Activated CD4-positive, alpha-beta memory T cell treated with anti-CD3 and anti-CD28 coated beads, Interleukin-2, amount 10 ng/mL, durations not matched to agents 7 days and 5 days (primary cell): ENCODE data around the gene PSME1. TPM values are rescaled to one million over a fixed set of nuclear protein-coding genes. Genes with fewer than 3 reads are reported as not detected.
"Not testable (repeated sequence)": the region's sequence is repeated elsewhere in the genome, so short reads cannot be mapped to it uniquely, and the experiment has no call there.

Source experiments
- CTCF ChIA-PET: fragments of 350-600 bp; sonication (Branson Sonifier 250); formaldehyde crosslinking; loops from one replicate; lab custom pipeline; 2021; ENCODE audit warnings: antibody characterized with exemption, inconsistent platforms; lab: Charles Lee
- POLR2A ChIA-PET: fragments of 350-600 bp; sonication (Branson Sonifier 250); formaldehyde crosslinking; loops from one replicate; lab custom pipeline; 2021; ENCODE audit warnings: antibody characterized with exemption; lab: Charles Lee
- DNase-seq: peaks from one replicate; pipeline ENCODE4 v3.0.0-alpha.2; 2020
- H3K27ac Mint-ChIP-seq: one replicate; pipeline ENCODE4 v1.8.0; 2021; ENCODE audit warnings: mild to moderate bottlenecking, mixed read lengths
- H3K27me3 Mint-ChIP-seq: one replicate; pipeline ENCODE4 v1.8.0; 2021; ENCODE audit warnings: mixed read lengths
- H3K36me3 Mint-ChIP-seq: one replicate; pipeline ENCODE4 v1.8.0; 2021; ENCODE audit warnings: low read depth, mixed read lengths
- H3K4me1 Mint-ChIP-seq: one replicate; pipeline ENCODE4 v1.8.0; 2021; ENCODE audit warnings: mixed read lengths
- H3K4me3 Mint-ChIP-seq: one replicate; pipeline ENCODE4 v1.8.0; 2021; ENCODE audit warnings: mild to moderate bottlenecking, mixed read lengths
- H3K9me3 Mint-ChIP-seq: one replicate; pipeline ENCODE4 v1.8.0; 2021; ENCODE audit warnings: mixed read lengths
- total RNA-seq, 2 experiments: library from RNA; stranded (reverse); gene quantifications; one replicate each; pipeline ENCODE4 v1.2.3, GENCODE V29; 2021

PSME1 gene
- total RNA-seq, 2 experiments from 2014 or later = 391 to 397 TPM

- no peaks in the 10 kb centered on the region for H3K27me3 Mint-ChIP-seq
- H3K9me3 Mint-ChIP-seq = no peaks in the 10 kb centered on the region
- peak; percentile 69 for DNase-seq
- peaks cover 37% of the 10 kb centered on the region for H3K4me1 Mint-ChIP-seq
- H3K4me3 Mint-ChIP-seq = peak overlapping the region; percentile 100
- H3K27ac Mint-ChIP-seq = peak overlapping the region; percentile 96
- ChIA-PET POLR2A (interaction anchor here (0.6 to 10.0 kb wide), 23 partner anchors 10 to 528 kb away, joined by 3 to 149 read pairs (median 7); partner anchors contain the start of genes AP1G2, CARMIL3, CHMP4A and DCAF11), CTCF (interaction anchor here (0.7 to 12.0 kb wide), 13 partner anchors 11 to 336 kb away, joined by 3 to 254 read pairs (median 6); partner anchors contain the start of genes CHMP4A, DCAF11, EMC9 and IRF9)
- H3K36me3 Mint-ChIP-seq = peaks cover 44% of the 10 kb centered on the region
Observed at GRCh38 chr14:24095271-24096068, 40.5 kb upstream of the PSME1 start.

- no peaks in the 10 kb centered on the region for H3K9me3 Mint-ChIP-seq
- peaks cover 52% of the 10 kb centered on the region for H3K36me3 Mint-ChIP-seq
- H3K4me3 Mint-ChIP-seq = peak overlapping the region; percentile 46
- H3K4me1 Mint-ChIP-seq = peaks cover 35% of the 10 kb centered on the region
- ChIA-PET CTCF (interaction anchor here (1.2 to 12.0 kb wide), 6 partner anchors 10 to 200 kb away, joined by 3 to 254 read pairs (median 60); partner anchors contain the start of genes DCAF11 and NRL), POLR2A (interaction anchor here (2.9 to 10.0 kb wide), 6 partner anchors 11 to 64 kb away, joined by 12 to 149 read pairs (median 78); partner anchors contain the start of genes DCAF11, EMC9, IRF9 and NRL)
- no peaks in the 10 kb centered on the region for H3K27me3 Mint-ChIP-seq
- peak overlapping the region; percentile 62 for H3K27ac Mint-ChIP-seq
- DNase-seq = no peak
Observed at GRCh38 chr14:24096545-24097181, 39.3 kb upstream of the PSME1 start.

GRCh38 chr14:24098229-24098926, 37.6 kb upstream of the PSME1 start:
- CTCF ChIA-PET = interaction anchor here (1.9 to 12.0 kb wide), 2 partner anchors 8 to 40 kb away, joined by 7 to 254 read pairs; no protein-coding TSS in a partner anchor
- H3K27me3 Mint-ChIP-seq = no peaks in the 10 kb centered on the region
- H3K36me3 Mint-ChIP-seq = peaks cover 65% of the 10 kb centered on the region

GRCh38 chr14:24098927-24099813, 36.8 kb upstream of the PSME1 start:
- Mint-ChIP-seq H3K4me1 (peaks cover 18% of the 10 kb centered on the region), H3K27ac (peak overlapping the region; percentile 3), H3K4me3 (no peak overlapping the region), H3K9me3 (no peaks in the 10 kb centered on the region), H3K36me3 (peaks cover 72% of the 10 kb centered on the region), H3K27me3 (no peaks in the 10 kb centered on the region)
- POLR2A ChIA-PET = interaction anchor here (0.6 to 10.0 kb wide), 3 partner anchors 8 to 58 kb away, joined by 3 to 149 read pairs (median 145); partner anchors contain the start of genes DCAF11 and NRL
- CTCF ChIA-PET = interaction anchor here (1.9 to 12.0 kb wide), 2 partner anchors 7 to 41 kb away, joined by 7 to 254 read pairs; no protein-coding TSS in a partner anchor
- DNase-seq = no peak

More at GRCh38 chr14:24098229-24098926, 37.6 kb upstream of the PSME1 start:
- no peak overlapping the region for H3K4me3 Mint-ChIP-seq
- H3K9me3 Mint-ChIP-seq = no peaks in the 10 kb centered on the region
- H3K4me1 Mint-ChIP-seq = peaks cover 22% of the 10 kb centered on the region
- POLR2A ChIA-PET = interaction anchor here (0.6 to 10.0 kb wide), 4 partner anchors 9 to 58 kb away, joined by 3 to 149 read pairs (median 75); partner anchors contain the start of genes DCAF11 and NRL
- no peak for DNase-seq
- H3K27ac Mint-ChIP-seq = no peak overlapping the region

GRCh38 chr14:24100197-24100981, 35.6 kb upstream of the PSME1 start:
- Mint-ChIP-seq H3K9me3 (no peaks in the 10 kb centered on the region), H3K27me3 (no peaks in the 10 kb centered on the region), H3K27ac (no peak overlapping the region), H3K4me3 (no peak overlapping the region), H3K36me3 (peaks cover 75% of the 10 kb centered on the region), H3K4me1 (peaks cover 17% of the 10 kb centered on the region)
- POLR2A ChIA-PET = interaction anchor here (0.6 to 1.5 kb wide), 2 partner anchors 8 to 61 kb away, joined by 3 to 4 read pairs; partner anchors contain the start of gene IRF9
- DNase-seq = no peak
- CTCF ChIA-PET = interaction anchor here (1.5 kb wide), 1 partner anchor 9 kb away, joined by 3 read pairs; no protein-coding TSS in a partner anchor

- H3K36me3 Mint-ChIP-seq = peaks cover 70% of the 10 kb centered on the region
- ChIA-PET POLR2A (interaction anchor here (1.5 to 2.8 kb wide), 2 partner anchors 13 to 60 kb away, joined by 4 to 15 read pairs; partner anchors contain the start of genes DCAF11, IRF9 and NRL), CTCF (interaction anchor here (1.5 kb wide), 1 partner anchor 10 kb away, joined by 3 read pairs; no protein-coding TSS in a partner anchor)
- no peak overlapping the region for H3K4me3 Mint-ChIP-seq
- no peak overlapping the region for H3K27ac Mint-ChIP-seq
- H3K9me3 Mint-ChIP-seq = no peaks in the 10 kb centered on the region
- no peaks in the 10 kb centered on the region for H3K27me3 Mint-ChIP-seq
- peaks cover 15% of the 10 kb centered on the region for H3K4me1 Mint-ChIP-seq
- DNase-seq = no peak
Observed at GRCh38 chr14:24100982-24101494, 35.0 kb upstream of the PSME1 start.

- H3K4me3 Mint-ChIP-seq = no peak overlapping the region
- peaks cover 62% of the 10 kb centered on the region for H3K36me3 Mint-ChIP-seq
- no peaks in the 10 kb centered on the region for H3K9me3 Mint-ChIP-seq
- H3K27ac Mint-ChIP-seq = no peak overlapping the region
- no peaks in the 10 kb centered on the region for H3K27me3 Mint-ChIP-seq
- no peak for DNase-seq
- CTCF ChIA-PET = interaction anchor here (0.7 to 9.8 kb wide), 3 partner anchors 9 to 17 kb away, joined by 3 to 254 read pairs (median 3); partner anchors contain the start of gene PCK2
- POLR2A ChIA-PET = interaction anchor here (1.0 to 2.8 kb wide), 4 partner anchors 12 to 59 kb away, joined by 3 to 15 read pairs (median 4); partner anchors contain the start of genes DCAF11, IRF9, NRL and PSME2
- H3K4me1 Mint-ChIP-seq = peaks cover 18% of the 10 kb centered on the region
Observed at GRCh38 chr14:24102357-24103048, 33.5 kb upstream of the PSME1 start.

- peaks cover 56% of the 10 kb centered on the region for H3K36me3 Mint-ChIP-seq
- CTCF ChIA-PET = interaction anchor here (9.8 kb wide), 1 partner anchor 10 kb away, joined by 254 read pairs; the partner anchor contains the start of gene PCK2
- H3K4me1 Mint-ChIP-seq = peaks cover 24% of the 10 kb centered on the region
Observed at GRCh38 chr14:24103451-24103850, 32.5 kb upstream of the PSME1 start.

GRCh38 chr14:24105609-24106239, 30.3 kb upstream of the PSME1 start:
- H3K4me1 Mint-ChIP-seq = peaks cover 38% of the 10 kb centered on the region

More at GRCh38 chr14:24103451-24103850, 32.5 kb upstream of the PSME1 start:
- Mint-ChIP-seq H3K9me3 (no peaks in the 10 kb centered on the region), H3K4me3 (no peak overlapping the region), H3K27ac (no peak overlapping the region), H3K27me3 (no peaks in the 10 kb centered on the region)
- no peak for DNase-seq
- POLR2A ChIA-PET = interaction anchor here (1.4 to 8.2 kb wide), 3 partner anchors 8 to 43 kb away, joined by 3 to 149 read pairs (median 15); partner anchors contain the start of genes DCAF11, NRL, PCK2 and PSME2

More at GRCh38 chr14:24105609-24106239, 30.3 kb upstream of the PSME1 start:
- peaks cover 36% of the 10 kb centered on the region for H3K36me3 Mint-ChIP-seq
- H3K27ac Mint-ChIP-seq, H3K9me3 Mint-ChIP-seq, DNase-seq, H3K4me3 Mint-ChIP-seq, H3K27me3 Mint-ChIP-seq: not testable (repeated sequence)
- ChIA-PET CTCF (interaction anchor here (1.1 to 9.8 kb wide), 4 partner anchors 12 to 98 kb away, joined by 3 to 254 read pairs (median 86); partner anchors contain the start of genes IRF9 and PCK2), POLR2A (interaction anchor here (1.2 to 8.2 kb wide), 7 partner anchors 8 to 55 kb away, joined by 3 to 149 read pairs (median 15); partner anchors contain the start of genes DCAF11, EMC9, IRF9 and NRL)
